DOHH2 (cell line): ENCODE data around the gene SHANK2.

Experiments
- H3F3A ChIP-seq: fragments of 200-600 bp; sonication (generic), shearing (Covaris generic); 2 replicates; pipeline ENCODE4 v1.6.0; 2016; ENCODE audit warnings: antibody characterized with exemption, mild to moderate bottlenecking; ENCODE audit not compliant: control insufficient read depth, insufficient read depth
- H3K27ac ChIP-seq: fragments of 200-600 bp; sonication (generic); 2 replicates; pipeline ENCODE4 v1.5.1; 2014; ENCODE audit warnings: low read depth, mild to moderate bottlenecking, low read length, moderate library complexity
- H3K27me3 ChIP-seq: fragments of 200-600 bp; sonication (generic); 2 replicates; pipeline ENCODE4 v1.6.1; 2014; ENCODE audit warnings: mild to moderate bottlenecking, low read length, mixed read lengths; ENCODE audit not compliant: control insufficient read depth
- H3K36me3 ChIP-seq: fragments of 200-600 bp; sonication (generic); 2 replicates; pipeline ENCODE4 v1.6.1; 2014; ENCODE audit warnings: mild to moderate bottlenecking, low read length, moderate library complexity, mixed read lengths; ENCODE audit not compliant: control insufficient read depth
- H3K4me1 ChIP-seq: fragments of 200-600 bp; sonication (generic); 2 replicates; pipeline ENCODE4 v1.6.1; 2014; ENCODE audit warnings: mild to moderate bottlenecking, low read length, mixed read lengths; ENCODE audit not compliant: control insufficient read depth
- H3K4me2 ChIP-seq: fragments of 200-600 bp; sonication (generic); 2 replicates; pipeline ENCODE4 v1.6.0; 2014; ENCODE audit warnings: mild to moderate bottlenecking, low read length, moderate library complexity
- H3K4me3 ChIP-seq: fragments of 200-600 bp; sonication (generic); 2 replicates; pipeline ENCODE4 v1.5.1; 2014; ENCODE audit warnings: mild to moderate bottlenecking, low read length, mixed read lengths
- H3K79me2 ChIP-seq: fragments of 200-600 bp; sonication (generic); 2 replicates; pipeline ENCODE4 v1.6.1; 2014; ENCODE audit warnings: mild to moderate bottlenecking, low read length, mixed read lengths; ENCODE audit not compliant: control insufficient read depth
- H3K9me2 ChIP-seq: fragments of 200-600 bp; sonication (generic); replicated peaks from 2 replicates; pipeline ENCODE4 v1.6.1; 2014; ENCODE audit warnings: mild to moderate bottlenecking, low read length, mixed read lengths; ENCODE audit not compliant: control insufficient read depth
- H3K9me3 ChIP-seq: fragments of 200-600 bp; sonication (generic); 2 replicates; pipeline ENCODE4 v1.6.1; 2014; ENCODE audit warnings: antibody characterized with exemption, low read length, mixed read lengths; ENCODE audit not compliant: control insufficient read depth, insufficient read depth
- H4K20me1 ChIP-seq: fragments of 200-600 bp; sonication (generic); 2 replicates; pipeline ENCODE4 v1.6.0; 2014; ENCODE audit warnings: low read depth, mild to moderate bottlenecking, antibody characterized with exemption, low read length, moderate library complexity; ENCODE audit not compliant: control insufficient read depth, insufficient read depth
- EZH2phosphoT487 ChIP-seq: fragments of 200-600 bp; sonication (generic); IDR thresholded peaks from 2 replicates; pipeline ENCODE4 v1.6.1; 2017; ENCODE audit warnings: borderline replicate concordance, mild to moderate bottlenecking, antibody characterized with exemption, low read length, moderate library complexity, mixed read lengths
- TF ChIP-seq, protein P1 (sequence below): fragments of 200-600 bp; sonication (generic); IDR thresholded peaks from one replicate; pipeline ENCODE4 v1.5.1; 2014; ENCODE audit warnings: antibody characterized with exemption, mild to moderate bottlenecking, low read depth, low read length; ENCODE audit not compliant: poor library complexity, severe bottlenecking

The SHANK2 gene

GRCh38 chr11:71244116-71244810 is 8.1 kb downstream of the SHANK2 start:
- no peaks in the 10 kb centered on the region for H3K79me2 ChIP-seq
- H3K9me3 ChIP-seq, result no peaks in the 10 kb centered on the region
- H4K20me1 ChIP-seq, result no peaks in the 10 kb centered on the region
- H3K36me3 ChIP-seq, result no peaks in the 10 kb centered on the region
- H3K27ac ChIP-seq, result no peak overlapping the region
- no peak overlapping the region for H3K4me2 ChIP-seq
- H3K9me2 ChIP-seq, result no peaks in the 10 kb centered on the region
- H3F3A ChIP-seq, result no peaks in the 10 kb centered on the region
- H3K27me3 ChIP-seq, result peaks cover 2% of the 10 kb centered on the region; the same call in 1 of the 2 replicates
- TF ChIP-seq, protein P1, sequence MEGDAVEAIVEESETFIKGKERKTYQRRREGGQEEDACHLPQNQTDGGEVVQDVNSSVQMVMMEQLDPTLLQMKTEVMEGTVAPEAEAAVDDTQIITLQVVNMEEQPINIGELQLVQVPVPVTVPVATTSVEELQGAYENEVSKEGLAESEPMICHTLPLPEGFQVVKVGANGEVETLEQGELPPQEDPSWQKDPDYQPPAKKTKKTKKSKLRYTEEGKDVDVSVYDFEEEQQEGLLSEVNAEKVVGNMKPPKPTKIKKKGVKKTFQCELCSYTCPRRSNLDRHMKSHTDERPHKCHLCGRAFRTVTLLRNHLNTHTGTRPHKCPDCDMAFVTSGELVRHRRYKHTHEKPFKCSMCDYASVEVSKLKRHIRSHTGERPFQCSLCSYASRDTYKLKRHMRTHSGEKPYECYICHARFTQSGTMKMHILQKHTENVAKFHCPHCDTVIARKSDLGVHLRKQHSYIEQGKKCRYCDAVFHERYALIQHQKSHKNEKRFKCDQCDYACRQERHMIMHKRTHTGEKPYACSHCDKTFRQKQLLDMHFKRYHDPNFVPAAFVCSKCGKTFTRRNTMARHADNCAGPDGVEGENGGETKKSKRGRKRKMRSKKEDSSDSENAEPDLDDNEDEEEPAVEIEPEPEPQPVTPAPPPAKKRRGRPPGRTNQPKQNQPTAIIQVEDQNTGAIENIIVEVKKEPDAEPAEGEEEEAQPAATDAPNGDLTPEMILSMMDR, result no peak
- TF ChIP-seq EZH2phosphoT487, result no peak
- no peak overlapping the region for H3K4me3 ChIP-seq
- H3K4me1 ChIP-seq, result peaks cover 12% of the 10 kb centered on the region

DNA sequence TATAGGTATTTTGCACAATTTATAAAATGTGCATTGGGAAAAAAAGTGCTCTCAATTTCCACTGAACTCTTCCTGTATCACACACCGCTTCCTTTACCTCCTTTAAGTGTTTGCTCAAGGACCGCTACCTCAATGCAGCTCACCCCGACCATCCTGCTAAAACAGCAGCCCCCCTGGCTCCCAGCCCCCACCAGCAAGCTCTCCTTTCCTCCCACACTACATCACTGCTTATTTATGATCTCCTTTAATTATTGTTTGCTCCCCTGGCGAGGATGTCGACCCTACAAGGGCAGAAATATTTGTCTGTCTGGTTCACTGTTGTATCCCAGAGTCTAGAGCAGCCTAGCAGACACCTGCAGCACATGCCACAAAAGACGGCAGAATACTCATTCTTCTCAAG is 10.0 kb downstream of the SHANK2 start:
- Histone ChIP-seq H3K9me2 (no peaks in the 10 kb centered on the region), H3K9me3 (no peaks in the 10 kb centered on the region), H3K27ac (no peak overlapping the region), H3K27me3 (peaks cover 2% of the 10 kb centered on the region; the same call in 1 of the 2 replicates), H3K4me1 (peaks cover 12% of the 10 kb centered on the region), H3K4me3 (no peak overlapping the region), H3F3A (no peaks in the 10 kb centered on the region), H4K20me1 (no peaks in the 10 kb centered on the region), H3K4me2 (no peak overlapping the region), H3K79me2 (no peaks in the 10 kb centered on the region), H3K36me3 (no peaks in the 10 kb centered on the region)
- no peak for TF ChIP-seq EZH2phosphoT487
- TF ChIP-seq, protein P1, result no peak

DNA sequence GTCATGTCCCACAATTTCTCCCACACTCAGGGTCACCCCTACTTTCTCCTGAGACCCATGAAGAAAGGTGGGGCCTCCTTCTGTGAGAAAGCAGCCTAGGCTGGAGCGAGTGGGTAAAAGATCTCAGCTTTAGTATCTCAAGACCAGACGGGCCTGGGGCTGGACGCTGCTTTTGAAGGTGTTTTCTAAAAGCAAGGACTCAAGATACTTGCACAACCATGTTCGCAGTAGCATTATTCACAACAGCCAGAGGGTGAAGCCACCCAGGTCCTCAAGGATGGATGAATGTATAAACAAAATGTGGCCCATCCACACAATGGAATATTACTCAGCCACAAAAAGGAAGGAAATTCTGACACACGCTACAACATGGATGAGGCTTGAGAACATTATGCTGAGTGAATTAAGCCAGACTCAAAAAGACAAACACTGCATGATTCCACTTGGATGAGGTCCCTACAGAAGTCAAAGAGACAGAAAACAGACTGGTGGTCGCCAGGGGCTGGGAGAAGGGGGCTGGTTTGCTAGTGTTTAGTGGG is 10.6 kb downstream of the SHANK2 start:
- H3K4me3 ChIP-seq, result no peak overlapping the region
- no peaks in the 10 kb centered on the region for H4K20me1 ChIP-seq
- TF ChIP-seq EZH2phosphoT487, result no peak
- peaks cover 2% of the 10 kb centered on the region; the same call in 1 of the 2 replicates for H3K27me3 ChIP-seq
- peaks cover 12% of the 10 kb centered on the region for H3K4me1 ChIP-seq
- H3K4me2 ChIP-seq, result 0 out of 2 replicates have a peak overlapping the region, but pooled peaks have one; percentile 5
- H3K9me3 ChIP-seq, result no peaks in the 10 kb centered on the region
- H3F3A ChIP-seq, result no peaks in the 10 kb centered on the region
- H3K79me2 ChIP-seq, result no peaks in the 10 kb centered on the region
- no peaks in the 10 kb centered on the region for H3K9me2 ChIP-seq
- no peaks in the 10 kb centered on the region for H3K36me3 ChIP-seq
- no peak overlapping the region for H3K27ac ChIP-seq
